Testis (tissue), 2 donors: Measurements from ENCODE around the gene PLEKHA8.

ENCODE experiments used
- POLR2A ChIP-seq: fragments of 450-650 bp; IDR thresholded peaks from one replicate; pipeline ENCODE4 v1.6.1; 2017; ENCODE audit warnings: antibody characterized with exemption, mild to moderate bottlenecking, moderate library complexity
- TF ChIP-seq, protein P1 (sequence below), 3 experiments: fragments of 450-650 bp in 2 of 3; fragments of 200-600 bp in 1 of 3; sonication (generic) in 1 of 3; IDR thresholded peaks; one replicate each; pipeline ENCODE4 v1.5.1; 2016 to 2019; ENCODE audit warnings: antibody characterized with exemption in 3 of 3, mild to moderate bottlenecking in 2 of 3, moderate library complexity in 1 of 3

DNA sequence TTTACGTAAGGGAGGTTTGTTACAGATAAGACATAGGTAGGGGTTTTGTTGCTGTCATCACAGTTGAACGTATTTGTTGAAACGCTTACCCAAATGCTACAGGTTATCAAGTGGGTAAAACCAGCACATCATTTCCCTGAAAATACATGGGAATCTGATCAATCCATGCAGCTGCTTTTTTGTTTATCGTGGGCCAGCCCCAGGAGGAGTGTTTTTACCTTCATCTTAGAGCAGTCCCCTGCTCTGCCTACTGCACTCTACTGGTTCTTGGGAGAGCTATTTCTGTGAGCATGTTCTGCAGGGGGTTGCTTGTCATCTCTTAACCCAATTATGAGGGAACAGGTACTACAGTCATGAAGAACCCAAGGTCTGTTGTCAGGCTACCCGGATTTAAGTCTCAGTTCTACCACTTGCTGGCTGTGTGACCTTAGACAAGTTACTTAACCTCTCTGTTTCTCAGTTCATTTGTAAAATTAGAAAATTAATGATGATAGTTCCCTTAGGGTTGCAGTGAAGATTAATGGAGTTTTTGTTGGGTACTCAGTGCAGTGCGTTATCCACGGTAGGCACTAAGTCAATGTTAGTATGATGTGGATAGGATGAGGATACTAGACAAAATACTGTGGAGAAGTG is 121.5 kb downstream of the PLEKHA8 start:
- TF ChIP-seq, protein P1, sequence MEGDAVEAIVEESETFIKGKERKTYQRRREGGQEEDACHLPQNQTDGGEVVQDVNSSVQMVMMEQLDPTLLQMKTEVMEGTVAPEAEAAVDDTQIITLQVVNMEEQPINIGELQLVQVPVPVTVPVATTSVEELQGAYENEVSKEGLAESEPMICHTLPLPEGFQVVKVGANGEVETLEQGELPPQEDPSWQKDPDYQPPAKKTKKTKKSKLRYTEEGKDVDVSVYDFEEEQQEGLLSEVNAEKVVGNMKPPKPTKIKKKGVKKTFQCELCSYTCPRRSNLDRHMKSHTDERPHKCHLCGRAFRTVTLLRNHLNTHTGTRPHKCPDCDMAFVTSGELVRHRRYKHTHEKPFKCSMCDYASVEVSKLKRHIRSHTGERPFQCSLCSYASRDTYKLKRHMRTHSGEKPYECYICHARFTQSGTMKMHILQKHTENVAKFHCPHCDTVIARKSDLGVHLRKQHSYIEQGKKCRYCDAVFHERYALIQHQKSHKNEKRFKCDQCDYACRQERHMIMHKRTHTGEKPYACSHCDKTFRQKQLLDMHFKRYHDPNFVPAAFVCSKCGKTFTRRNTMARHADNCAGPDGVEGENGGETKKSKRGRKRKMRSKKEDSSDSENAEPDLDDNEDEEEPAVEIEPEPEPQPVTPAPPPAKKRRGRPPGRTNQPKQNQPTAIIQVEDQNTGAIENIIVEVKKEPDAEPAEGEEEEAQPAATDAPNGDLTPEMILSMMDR (IDR thresholded peaks at IDR 0.05): no peak
- TF ChIP-seq POLR2A: no peak
